HCT116 (cell line): ENCODE results near the gene POFUT2.

Experiments
- CEBPB ChIP-seq: IDR thresholded peaks from 2 replicates; pipeline ENCODE4 v1.6.1; 2012; ENCODE audit warnings: low read depth
- EZH2 ChIP-seq: fragments of 200-600 bp; sonication (generic); IDR thresholded peaks from 2 replicates; pipeline ENCODE4 v1.6.1; 2017; ENCODE audit warnings: antibody characterized with exemption, mixed run types
- EZH2phosphoT487 ChIP-seq: fragments of 200-600 bp; IDR thresholded peaks from 2 replicates; pipeline ENCODE4 v1.6.1; 2018; ENCODE audit warnings: antibody characterized with exemption, borderline replicate concordance
- POLR2A ChIP-seq: IDR thresholded peaks from 2 replicates; pipeline ENCODE4 v1.7.0; 2011; ENCODE audit warnings: borderline replicate concordance; ENCODE audit not compliant: insufficient read depth, insufficient read length; ENCODE audit errors: extremely low read depth
- RAD21 ChIP-seq: IDR thresholded peaks from 2 replicates; pipeline ENCODE4 v1.6.1; 2012; ENCODE audit warnings: low read depth, mild to moderate bottlenecking
- SIN3A ChIP-seq: IDR thresholded peaks from 2 replicates; pipeline ENCODE4 v1.6.1; 2012; ENCODE audit warnings: low read depth
- ZNF274 ChIP-seq: fragments of 200-500 bp; sonication (Bioruptor generic); IDR thresholded peaks from 2 replicates; pipeline ENCODE4 v1.6.1; 2014; ENCODE audit warnings: mild to moderate bottlenecking, low read depth, low read length, inconsistent platforms
- TF ChIP-seq, protein P1 (sequence below), 3 experiments: fragments of 200-600 bp in 1 of 3; sonication (generic) in 1 of 3; IDR thresholded peaks in 2 of 3; conservative IDR thresholded peaks in 1 of 3; 2 replicates each; pipeline ENCODE4 v1.5.1; 2012 to 2017; ENCODE audit warnings: low read depth in 2 of 3, low read length in 2 of 3, antibody characterized with exemption in 1 of 3, borderline replicate concordance in 1 of 3, control low read depth in 1 of 3, mild to moderate bottlenecking in 1 of 3, mixed read lengths in 1 of 3, mixed run types in 1 of 3, moderate library complexity in 1 of 3; ENCODE audit not compliant: insufficient read depth in 1 of 3
- TF ChIP-seq, protein P2 (sequence below): IDR thresholded peaks from 2 replicates; pipeline ENCODE4 v1.6.1; 2012; ENCODE audit warnings: low read depth
- TF ChIP-seq, protein P3 (sequence below): IDR thresholded peaks from 2 replicates; pipeline ENCODE4 v1.6.1; 2012

DNA sequence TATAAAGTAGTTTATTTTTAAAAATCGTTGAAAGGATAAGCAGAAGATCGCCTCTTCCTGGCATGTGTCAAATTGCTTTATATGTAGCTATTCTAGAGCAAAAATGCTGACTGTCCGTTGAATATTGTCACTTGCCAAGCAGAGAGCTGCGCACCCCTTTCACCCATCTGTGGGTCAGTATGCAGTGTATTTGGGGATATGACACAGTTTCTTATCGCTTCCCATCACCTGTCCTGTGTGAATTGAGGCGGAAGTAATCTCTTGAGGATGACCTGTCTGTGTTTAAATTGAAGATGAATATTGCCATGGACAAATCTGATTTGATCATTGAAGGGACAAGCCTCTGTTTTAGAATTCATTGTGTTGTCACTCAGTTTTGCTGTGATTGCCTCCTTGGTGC, 52.2 kb downstream of the POFUT2 start:
- TF ChIP-seq, protein P1, sequence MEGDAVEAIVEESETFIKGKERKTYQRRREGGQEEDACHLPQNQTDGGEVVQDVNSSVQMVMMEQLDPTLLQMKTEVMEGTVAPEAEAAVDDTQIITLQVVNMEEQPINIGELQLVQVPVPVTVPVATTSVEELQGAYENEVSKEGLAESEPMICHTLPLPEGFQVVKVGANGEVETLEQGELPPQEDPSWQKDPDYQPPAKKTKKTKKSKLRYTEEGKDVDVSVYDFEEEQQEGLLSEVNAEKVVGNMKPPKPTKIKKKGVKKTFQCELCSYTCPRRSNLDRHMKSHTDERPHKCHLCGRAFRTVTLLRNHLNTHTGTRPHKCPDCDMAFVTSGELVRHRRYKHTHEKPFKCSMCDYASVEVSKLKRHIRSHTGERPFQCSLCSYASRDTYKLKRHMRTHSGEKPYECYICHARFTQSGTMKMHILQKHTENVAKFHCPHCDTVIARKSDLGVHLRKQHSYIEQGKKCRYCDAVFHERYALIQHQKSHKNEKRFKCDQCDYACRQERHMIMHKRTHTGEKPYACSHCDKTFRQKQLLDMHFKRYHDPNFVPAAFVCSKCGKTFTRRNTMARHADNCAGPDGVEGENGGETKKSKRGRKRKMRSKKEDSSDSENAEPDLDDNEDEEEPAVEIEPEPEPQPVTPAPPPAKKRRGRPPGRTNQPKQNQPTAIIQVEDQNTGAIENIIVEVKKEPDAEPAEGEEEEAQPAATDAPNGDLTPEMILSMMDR (IDR thresholded peaks at IDR 0.05 in 2 of 3, conservative IDR thresholded peaks at IDR 0.05 in 1 of 3; ENCODE audit: borderline replicate concordance in 1 of 3, insufficient read depth in 1 of 3, low read depth in 2 of 3, low read length in 2 of 3), result no peak
- TF ChIP-seq EZH2 (no peak), RAD21 (no peak), POLR2A (no peak), CEBPB (no peak), EZH2phosphoT487 (no peak), ZNF274 (no peak), SIN3A (no peak)
- TF ChIP-seq, protein P2, sequence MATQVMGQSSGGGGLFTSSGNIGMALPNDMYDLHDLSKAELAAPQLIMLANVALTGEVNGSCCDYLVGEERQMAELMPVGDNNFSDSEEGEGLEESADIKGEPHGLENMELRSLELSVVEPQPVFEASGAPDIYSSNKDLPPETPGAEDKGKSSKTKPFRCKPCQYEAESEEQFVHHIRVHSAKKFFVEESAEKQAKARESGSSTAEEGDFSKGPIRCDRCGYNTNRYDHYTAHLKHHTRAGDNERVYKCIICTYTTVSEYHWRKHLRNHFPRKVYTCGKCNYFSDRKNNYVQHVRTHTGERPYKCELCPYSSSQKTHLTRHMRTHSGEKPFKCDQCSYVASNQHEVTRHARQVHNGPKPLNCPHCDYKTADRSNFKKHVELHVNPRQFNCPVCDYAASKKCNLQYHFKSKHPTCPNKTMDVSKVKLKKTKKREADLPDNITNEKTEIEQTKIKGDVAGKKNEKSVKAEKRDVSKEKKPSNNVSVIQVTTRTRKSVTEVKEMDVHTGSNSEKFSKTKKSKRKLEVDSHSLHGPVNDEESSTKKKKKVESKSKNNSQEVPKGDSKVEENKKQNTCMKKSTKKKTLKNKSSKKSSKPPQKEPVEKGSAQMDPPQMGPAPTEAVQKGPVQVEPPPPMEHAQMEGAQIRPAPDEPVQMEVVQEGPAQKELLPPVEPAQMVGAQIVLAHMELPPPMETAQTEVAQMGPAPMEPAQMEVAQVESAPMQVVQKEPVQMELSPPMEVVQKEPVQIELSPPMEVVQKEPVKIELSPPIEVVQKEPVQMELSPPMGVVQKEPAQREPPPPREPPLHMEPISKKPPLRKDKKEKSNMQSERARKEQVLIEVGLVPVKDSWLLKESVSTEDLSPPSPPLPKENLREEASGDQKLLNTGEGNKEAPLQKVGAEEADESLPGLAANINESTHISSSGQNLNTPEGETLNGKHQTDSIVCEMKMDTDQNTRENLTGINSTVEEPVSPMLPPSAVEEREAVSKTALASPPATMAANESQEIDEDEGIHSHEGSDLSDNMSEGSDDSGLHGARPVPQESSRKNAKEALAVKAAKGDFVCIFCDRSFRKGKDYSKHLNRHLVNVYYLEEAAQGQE, result no peak
- TF ChIP-seq, protein P3, sequence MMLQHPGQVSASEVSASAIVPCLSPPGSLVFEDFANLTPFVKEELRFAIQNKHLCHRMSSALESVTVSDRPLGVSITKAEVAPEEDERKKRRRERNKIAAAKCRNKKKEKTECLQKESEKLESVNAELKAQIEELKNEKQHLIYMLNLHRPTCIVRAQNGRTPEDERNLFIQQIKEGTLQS, result no peak
